Spleen (tissue), 7 donors: ENCODE measurements around the gene SIRT7.

ENCODE experiments used
- CTCF ChIP-seq, 11 experiments: fragments of 200-600 bp in 7 of 11; fragments of 450-650 bp in 4 of 11; sonication (generic) in 4 of 11; IDR thresholded peaks in 8 of 11; conservative IDR thresholded peaks in 3 of 11; 1 replicate in 7 of 11; 2 replicates in 4 of 11; pipeline versions ENCODE4 v1.4.0 to v1.8.0; 2016 to 2021; ENCODE audit warnings: antibody characterized with exemption in 11 of 11, inconsistent platforms in 4 of 11, mild to moderate bottlenecking in 1 of 11
- POLR2AphosphoS5 ChIP-seq, 3 donors: sonication (generic); formaldehyde crosslinking; IDR thresholded peaks; one replicate each; pipeline ENCODE4 v1.5.1; 2017; ENCODE audit warnings: antibody characterized with exemption in 3 of 3
- donor health status: DM: no; HTN: no; CAD: no; lungs with moderate emphysema.
- donor health status: DM: no; HTN: no; CAD: no.
- donor health status: DM: no; HTN: no; CAD: no.

GRCh38 chr17:81863123-81863675, 54.8 kb downstream of the SIRT7 start:
- no peak for TF ChIP-seq CTCF (IDR thresholded peaks at IDR 0.05 in 8 of 11, conservative IDR thresholded peaks at IDR 0.05 in 3 of 11)
- TF ChIP-seq POLR2AphosphoS5 (IDR thresholded peaks at IDR 0.05), result no peak
